ENCODE results near the gene CEP41.

The CEP41 gene

GRCh38 chr7:130440527-130441365 lies at the start of gene CEP41:
Gene CEP41, minus strand, starts transcription at chr7:130441016. Its CDS starts 50 bp downstream, at chr7:130440966.
- peak; percentile 78 to 82 for DNase-seq (ENCODE audit: low read depth in 2 of 2)

GRCh38 chr7:130490311-130490791 lies 49.5 kb upstream of the CEP41 start:
- no peak for DNase-seq (ENCODE audit: low read depth in 2 of 2)

GRCh38 chr7:130489140-130489983 lies 48.5 kb upstream of the CEP41 start:
- DNase-seq (ENCODE audit: low read depth in 2 of 2), result no peak

GRCh38 chr7:130488392-130489139 lies 47.8 kb upstream of the CEP41 start:
- no peak for DNase-seq (ENCODE audit: low read depth in 2 of 2)

- DNase-seq (ENCODE audit: low read depth in 2 of 2), result no peak
These were observed 46.2 kb upstream of the CEP41 start for GRCh38 chr7:130486954-130487436.

- DNase-seq (ENCODE audit: low read depth in 2 of 2), result peak in 1 of 2 donors; percentile 34
These were observed 45.5 kb upstream of the CEP41 start for GRCh38 chr7:130486114-130486953.

- DNase-seq (ENCODE audit: low read depth in 2 of 2), result no peak
These were observed 44.9 kb upstream of the CEP41 start for GRCh38 chr7:130485734-130486113.

- no peak for DNase-seq (ENCODE audit: low read depth in 2 of 2)
These were observed 42.2 kb upstream of the CEP41 start for GRCh38 chr7:130483031-130483430.

GRCh38 chr7:130481898-130482297 lies 41.1 kb upstream of the CEP41 start:
- no peak for DNase-seq (ENCODE audit: low read depth in 2 of 2)

- DNase-seq (ENCODE audit: low read depth in 2 of 2), result no peak
These were observed 39.0 kb upstream of the CEP41 start for GRCh38 chr7:130479716-130480400.

- no peak for DNase-seq (ENCODE audit: low read depth in 2 of 2)
These were observed 38.2 kb upstream of the CEP41 start for GRCh38 chr7:130478991-130479390.

- DNase-seq (ENCODE audit: low read depth in 2 of 2), result no peak
These were observed 35.7 kb upstream of the CEP41 start for GRCh38 chr7:130476297-130477150.

GRCh38 chr7:130475776-130476175 lies 35.0 kb upstream of the CEP41 start:
- no peak for DNase-seq (ENCODE audit: low read depth in 2 of 2)

GRCh38 chr7:130473876-130474275 lies 33.1 kb upstream of the CEP41 start:
- DNase-seq (ENCODE audit: low read depth in 2 of 2), result no peak

- DNase-seq (ENCODE audit: low read depth in 2 of 2), result no peak
These were observed 32.5 kb upstream of the CEP41 start for GRCh38 chr7:130473289-130473688.

- no peak for DNase-seq (ENCODE audit: low read depth in 2 of 2)
These were observed 31.2 kb upstream of the CEP41 start for GRCh38 chr7:130471974-130472373.

GRCh38 chr7:130468612-130469011 lies 27.8 kb upstream of the CEP41 start:
- DNase-seq (ENCODE audit: low read depth in 2 of 2), result no peak

- no peak for DNase-seq (ENCODE audit: low read depth in 2 of 2)
These were observed 23.0 kb upstream of the CEP41 start for GRCh38 chr7:130463553-130464434.
